B cell (primary cell): ENCODE measurements around the gene MCHR1.

ENCODE experiments used
- CTCF ChIP-seq: fragments of 200-600 bp; IDR thresholded peaks from one replicate; pipeline ENCODE4 v1.8.0; 2022; ENCODE audit warnings: antibody characterized with exemption, mild to moderate bottlenecking
- EZH2 ChIP-seq: IDR thresholded peaks from 2 replicates; pipeline ENCODE4 v1.6.1; 2012; ENCODE audit warnings: borderline replicate concordance, low read depth, mild to moderate bottlenecking, moderate library complexity, low read length; ENCODE audit not compliant: insufficient read depth, poor library complexity, severe bottlenecking

- no peak for TF ChIP-seq EZH2
- no peak for TF ChIP-seq CTCF
Measured at GRCh38 chr22:40674274-40674673, 5.0 kb upstream of the MCHR1 start.
